Astrocyte of the cerebellum (primary cell): ENCODE measurements around the gene CLUH.
"Not testable (repeated sequence)": the region's sequence is repeated elsewhere in the genome, so short reads cannot be mapped to it uniquely, and the experiment has no call there.

Experiments
- DNase-seq: peaks from one replicate; pipeline ENCODE4 v3.0.0-alpha.2; 2011; ENCODE audit warnings: low read depth
- H3K4me3 ChIP-seq: 2 replicates; pipeline ENCODE4 v1.5.1; 2011; ENCODE audit warnings: mild to moderate bottlenecking, low read depth, low read length, moderate library complexity
- CTCF ChIP-seq: IDR thresholded peaks from 2 replicates; pipeline ENCODE4 v1.5.1; 2012; ENCODE audit warnings: low read length, low read depth, moderate library complexity, mild to moderate bottlenecking; ENCODE audit errors: missing control alignments
- in situ Hi-C: cut with HindIII; loops from 2 replicates; pipeline ENCODE4 v1.10.0; 2017; ENCODE audit warnings: low sequenced_read_pairs

CLUH gene

GRCh38 chr17:2681650-2682049 lies 29.9 kb downstream of the CLUH start:
- TF ChIP-seq CTCF = no peak
- no peak overlapping the region for H3K4me3 ChIP-seq
- in situ Hi-C loops = no loop called here
- DNase-seq = no peak

GRCh38 chr17:2680961-2681360 lies 30.6 kb downstream of the CLUH start:
- no peak for DNase-seq
- H3K4me3 ChIP-seq = no peak overlapping the region
- in situ Hi-C loops = no loop called here
- TF ChIP-seq CTCF = no peak

GRCh38 chr17:2679247-2679646 lies 32.3 kb downstream of the CLUH start:
- H3K4me3 ChIP-seq, in situ Hi-C loops, DNase-seq: not testable (repeated sequence)

- in situ Hi-C loops = no loop called here
- H3K4me3 ChIP-seq = no peak overlapping the region
- no peak for DNase-seq
- no peak for TF ChIP-seq CTCF
Observed at GRCh38 chr17:2672026-2672425, 39.5 kb downstream of the CLUH start.

GRCh38 chr17:2660410-2660809 lies 51.2 kb downstream of the CLUH start:
- DNase-seq, H3K4me3 ChIP-seq, in situ Hi-C loops: not testable (repeated sequence)

- DNase-seq, H3K4me3 ChIP-seq, in situ Hi-C loops: not testable (repeated sequence)
Observed at GRCh38 chr17:2659337-2659736, 52.2 kb downstream of the CLUH start.

- no peak for TF ChIP-seq CTCF
- no peak for DNase-seq
- no peak overlapping the region for H3K4me3 ChIP-seq
- in situ Hi-C loops = no loop called here
Observed at GRCh38 chr17:2656283-2656682, 55.3 kb downstream of the CLUH start.

- in situ Hi-C loops = no loop called here
Observed at GRCh38 chr17:2655546-2655945, 56.0 kb downstream of the CLUH start.

GRCh38 chr17:2652911-2653310 lies 58.7 kb downstream of the CLUH start:
- DNase-seq, H3K4me3 ChIP-seq, in situ Hi-C loops: not testable (repeated sequence)

More at GRCh38 chr17:2655546-2655945, 56.0 kb downstream of the CLUH start:
- TF ChIP-seq CTCF = no peak
- no peak for DNase-seq
- H3K4me3 ChIP-seq = no peak overlapping the region
